HG02642 (cell line): ENCODE data around the gene GOLGA6L9.
A peak's percentile ranks its signal among the peaks of the same experiment; 100 is the strongest.
"Not testable (repeated sequence)": the region's sequence is repeated elsewhere in the genome, so short reads cannot be mapped to it uniquely, and the experiment has no call there.

ENCODE experiments used
- ATAC-seq: cut with Tn5 transposase; IDR thresholded peaks from one replicate; pipeline ENCODE4 v1.9.1; 2021; ENCODE audit warnings: mild to moderate bottlenecking; ENCODE audit not compliant: unreplicated experiment, poor library complexity

Gene GOLGA6L9

DNA sequence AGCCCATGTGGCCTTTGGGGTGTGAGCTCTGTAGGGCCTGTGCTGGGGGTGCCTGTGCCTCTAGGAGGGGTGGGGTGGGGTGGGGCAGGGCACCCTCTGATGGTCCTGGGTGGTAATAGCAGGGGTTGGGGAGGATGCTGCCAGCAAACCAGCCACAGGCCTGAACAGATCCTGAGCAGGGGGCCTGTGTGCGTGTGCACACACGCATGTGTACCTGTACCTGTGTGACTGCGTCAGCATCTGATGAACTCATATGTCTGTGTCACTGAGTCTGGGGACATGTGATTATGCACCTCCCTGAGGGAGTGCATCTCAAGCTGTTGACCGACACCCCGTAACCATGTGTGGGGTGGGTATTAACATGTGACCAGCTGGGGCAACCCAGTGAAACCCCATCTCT lies 36.0 kb downstream of the GOLGA6L9 start:
- not testable (repeated sequence) for ATAC-seq

DNA sequence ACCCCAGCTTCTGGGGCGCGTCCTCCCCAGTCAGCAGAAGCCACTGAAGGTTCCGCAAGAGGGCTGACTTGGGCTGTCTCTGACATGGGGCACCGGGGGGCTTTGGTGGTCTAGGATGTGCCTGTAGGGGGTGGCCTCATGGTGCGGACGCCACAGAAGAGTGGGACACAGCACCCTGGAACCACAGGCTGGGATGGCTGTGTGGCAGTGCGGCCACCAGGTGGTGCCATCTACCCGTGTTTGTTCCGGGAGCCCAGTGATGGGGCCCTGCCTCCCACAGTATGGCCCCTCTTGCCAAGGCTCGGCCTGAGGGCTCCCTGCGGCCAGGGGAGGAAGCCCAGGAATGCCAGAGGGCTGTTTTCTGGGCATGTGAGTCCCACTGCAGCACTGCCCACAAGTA lies 38.6 kb downstream of the GOLGA6L9 start:
- peak; percentile 92 for ATAC-seq

DNA sequence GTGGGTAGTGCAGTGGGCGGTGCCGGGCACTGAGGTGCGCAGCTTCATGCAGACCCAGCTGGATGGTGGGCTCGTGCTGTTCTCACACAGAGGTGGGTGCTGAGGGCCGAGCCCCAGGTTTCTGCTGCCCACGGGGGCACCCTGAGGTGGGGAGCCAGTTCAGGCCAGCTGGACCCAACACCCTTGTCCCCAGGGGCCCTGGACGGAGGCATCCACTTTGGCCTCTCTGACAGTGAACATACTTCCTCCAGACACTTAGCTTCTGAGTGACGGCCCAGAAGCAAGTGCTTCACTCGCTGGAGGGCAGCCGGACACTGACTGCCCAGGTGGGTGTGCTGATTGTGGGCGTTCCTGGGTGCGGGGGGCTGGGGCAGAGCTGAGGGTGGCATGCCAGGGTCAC lies 39.8 kb downstream of the GOLGA6L9 start:
- not testable (repeated sequence) for ATAC-seq

DNA sequence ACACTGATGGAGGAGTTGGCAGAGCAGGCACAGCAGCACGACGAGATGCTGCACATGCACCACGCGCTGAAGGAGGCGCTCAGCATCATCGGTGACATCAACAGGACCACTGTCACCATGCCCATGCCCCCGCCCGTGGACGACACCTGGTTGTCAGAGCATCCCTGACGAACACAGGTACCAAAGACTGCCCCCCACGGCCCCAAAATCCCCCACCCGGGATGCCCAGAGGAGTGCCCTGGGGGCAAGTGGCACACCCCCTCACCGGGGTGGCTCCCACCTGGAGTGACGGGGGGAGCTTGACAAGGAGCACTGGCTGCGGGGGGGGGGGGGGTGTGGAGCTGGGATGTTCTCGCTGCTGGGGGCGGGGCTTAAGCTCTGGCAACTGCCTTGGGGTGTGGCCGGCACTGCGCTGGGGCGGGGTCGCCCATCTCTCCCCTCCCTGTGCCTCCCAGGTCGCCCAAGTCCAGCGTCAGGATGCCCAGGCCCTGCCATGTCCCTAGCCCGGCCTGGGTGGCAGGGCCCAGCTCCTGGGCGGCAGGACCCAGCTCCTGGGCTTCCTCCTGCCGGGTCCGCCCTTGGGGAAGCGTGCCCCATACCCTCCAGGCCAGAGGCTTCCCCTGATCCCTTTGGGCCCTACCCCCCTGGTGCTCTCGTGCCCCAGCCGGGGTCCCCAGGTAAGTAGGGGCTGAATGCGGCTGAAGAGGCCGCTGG lies 42.8 kb downstream of the GOLGA6L9 start:
- not testable (repeated sequence) for ATAC-seq

DNA sequence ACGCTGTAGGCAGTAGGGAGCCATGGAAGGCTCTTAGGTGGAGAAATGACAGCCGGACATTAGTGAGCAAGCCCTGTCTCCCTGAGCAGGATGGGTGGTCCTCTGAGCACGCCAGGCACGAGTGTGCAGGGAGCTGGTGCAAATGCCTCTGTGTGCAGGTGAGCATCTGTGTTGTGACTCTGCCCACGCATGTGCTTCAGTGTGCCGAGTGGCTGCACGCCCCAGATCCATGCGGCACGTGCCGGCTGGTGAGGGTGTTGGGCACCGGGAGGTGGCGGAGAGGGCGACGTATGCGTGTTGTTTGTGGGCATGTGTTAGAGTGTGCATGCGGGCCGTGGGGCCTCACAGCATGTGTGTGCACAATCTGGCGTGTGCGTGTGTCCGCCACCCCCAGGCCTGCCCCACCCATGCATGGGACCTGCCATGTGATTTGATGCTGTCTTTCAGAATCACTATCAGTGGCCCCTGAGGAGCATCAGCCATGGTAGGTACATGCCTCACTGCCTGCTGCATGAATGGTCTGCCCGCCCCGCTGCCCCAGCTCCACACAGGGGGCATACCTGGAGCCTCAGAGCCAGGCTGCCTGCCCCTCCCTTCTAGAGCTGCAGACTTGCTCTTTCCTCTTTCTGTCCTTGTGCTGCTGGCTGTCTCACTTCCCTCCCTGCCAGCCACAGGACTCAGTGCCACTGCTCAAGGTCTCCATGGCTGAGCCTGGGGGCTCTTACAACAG lies 45.1 kb downstream of the GOLGA6L9 start:
- not testable (repeated sequence) for ATAC-seq

DNA sequence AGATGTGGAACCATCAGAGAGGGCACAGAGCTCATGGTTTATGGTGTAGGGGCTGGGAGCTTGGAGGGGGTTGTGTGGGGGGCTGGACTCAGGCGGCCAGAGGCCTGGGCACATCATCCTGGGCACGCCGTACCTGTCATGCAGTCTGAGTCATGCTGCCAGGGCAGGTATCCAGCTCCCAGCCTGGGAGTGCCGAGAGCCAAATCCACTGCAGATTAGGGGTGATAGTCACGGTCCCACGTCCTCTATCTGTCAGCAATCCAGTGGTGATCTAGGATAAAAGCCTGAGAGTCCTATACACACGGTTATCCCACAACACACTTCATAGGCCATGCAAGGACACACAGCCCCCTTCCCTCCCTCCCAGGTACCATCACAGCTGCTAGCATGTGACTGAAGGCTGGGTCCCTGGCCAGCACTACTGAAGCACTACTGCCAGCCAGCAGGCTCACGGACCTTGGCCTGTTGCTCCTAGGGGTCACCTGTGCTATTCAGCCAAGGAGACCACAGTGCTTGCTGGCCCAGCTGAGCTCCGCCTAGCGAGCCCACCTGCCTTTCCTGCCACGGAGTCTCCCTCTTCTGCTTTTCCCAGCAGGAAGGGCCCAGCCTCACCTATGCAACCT lies 45.8 kb downstream of the GOLGA6L9 start:
- not testable (repeated sequence) for ATAC-seq

DNA sequence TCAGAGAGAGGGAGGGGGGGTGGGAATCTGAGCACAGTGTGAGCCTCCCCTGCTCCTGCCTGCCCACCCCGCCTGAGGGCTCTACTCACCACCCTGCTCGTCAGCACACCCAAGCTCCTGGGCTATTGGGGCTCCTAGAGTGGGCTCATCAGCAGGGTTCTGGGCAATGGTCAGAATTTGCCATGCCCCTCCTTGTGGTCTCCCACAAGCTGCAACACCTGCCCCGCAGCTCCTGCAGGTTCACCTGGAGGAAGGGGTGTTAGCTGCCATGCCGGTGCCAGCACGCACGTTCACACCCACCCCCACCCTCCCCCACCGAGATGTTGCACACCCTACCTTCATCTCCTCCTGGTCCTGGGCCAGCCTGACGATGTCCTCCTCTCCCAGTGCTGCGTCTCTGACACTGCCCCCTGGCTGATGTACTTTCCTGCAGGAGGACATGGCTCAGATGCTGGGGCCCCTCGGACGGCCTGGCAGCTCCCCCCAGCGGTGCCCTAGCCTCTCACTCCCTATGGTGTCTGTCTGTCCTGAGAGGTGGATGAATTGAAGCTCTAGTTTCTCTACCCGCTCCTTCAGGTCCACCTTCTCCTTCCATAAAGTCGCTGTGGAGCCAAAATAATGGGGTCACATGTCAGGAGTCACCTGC lies 47.2 kb downstream of the GOLGA6L9 start:
- not testable (repeated sequence) for ATAC-seq

DNA sequence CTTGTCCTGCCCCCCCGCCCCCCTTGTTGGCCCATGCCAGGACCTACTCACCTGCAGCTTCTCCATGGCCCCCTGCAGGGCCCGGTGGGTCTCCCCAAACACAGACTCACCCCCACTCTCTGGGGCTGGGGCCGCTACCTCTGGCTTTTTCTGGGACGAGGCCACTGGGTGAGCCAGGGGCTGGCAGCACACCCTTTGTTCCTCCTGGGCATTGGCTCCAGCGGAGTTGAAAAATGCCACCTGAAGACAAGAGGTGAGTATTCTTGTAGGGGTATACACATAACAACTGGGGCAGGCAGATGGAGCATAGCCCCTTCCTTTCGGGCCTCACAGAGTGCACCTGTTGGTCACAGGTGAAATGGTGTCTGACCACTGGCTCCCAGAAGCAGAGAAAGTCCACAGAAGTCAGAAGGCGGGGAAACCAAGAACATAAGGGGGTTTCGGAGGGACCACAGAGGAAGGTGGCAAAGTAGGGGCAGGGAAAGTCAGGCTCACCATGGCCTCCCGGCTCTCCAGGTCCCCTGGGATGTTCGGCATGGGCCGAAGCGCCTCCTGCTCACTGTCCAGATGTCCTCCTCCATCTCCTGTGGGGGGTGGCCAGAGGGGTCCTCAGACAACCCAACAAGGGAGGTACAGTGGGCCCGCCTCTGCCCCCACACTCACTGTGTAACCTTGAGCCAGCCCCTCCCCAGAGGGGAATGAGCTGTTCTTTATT lies 47.9 kb downstream of the GOLGA6L9 start:
- ATAC-seq, result not testable (repeated sequence)
